ENCODE data around the gene RND1. TPM values are rescaled to one million over a fixed set of nuclear protein-coding genes. Genes with fewer than 3 reads are reported as not detected.
A peak's percentile ranks its signal among the peaks of the same experiment; 100 is the strongest.

RND1 gene
- total RNA-seq, 1 donor from 2014 or later = 0.85 TPM

DNA sequence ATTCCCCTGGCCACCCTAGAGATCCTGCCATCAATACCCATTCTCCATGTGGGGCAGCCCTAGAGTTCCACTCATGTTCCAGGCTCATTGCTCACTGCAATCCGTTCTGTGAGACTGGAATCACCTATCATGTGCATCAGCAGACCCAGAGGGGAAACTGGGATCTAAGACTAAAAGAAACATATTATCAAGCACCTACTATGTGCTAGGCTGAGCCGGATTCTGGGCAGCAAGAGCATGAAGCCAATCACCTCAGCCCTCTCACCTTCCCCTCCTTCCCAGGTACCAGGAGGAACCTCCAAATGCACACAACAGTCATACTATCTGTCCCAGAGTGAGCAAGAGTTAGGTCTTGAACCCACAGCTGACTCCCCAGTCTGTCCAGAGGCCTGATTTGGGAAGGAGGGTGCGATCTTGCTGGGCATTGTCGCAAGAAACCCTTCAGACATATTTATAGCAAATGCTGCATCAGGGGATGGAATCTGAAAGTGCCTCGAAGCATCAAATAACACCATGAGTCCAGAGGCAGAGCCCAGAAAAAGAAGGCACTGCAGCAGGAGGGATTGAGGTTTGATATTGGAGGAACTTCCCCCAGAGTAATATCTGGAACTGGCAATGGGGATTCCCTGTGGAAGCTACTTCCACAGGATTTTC is 54.1 kb downstream of the RND1 start:
- Histone ChIP-seq H3K27me3 (no peaks in the 10 kb centered on the region), H3K27ac (peak overlapping the region; percentile 19 to 41), H3K4me1 (peaks cover 9 to 22% of the 10 kb centered on the region in 2 donors), H3K9me3 (no peaks in the 10 kb centered on the region), H3K4me3 (no peak overlapping the region), H3K36me3 (no peaks in the 10 kb centered on the region)
- no peak for TF ChIP-seq CTCF (IDR thresholded peaks at IDR 0.05)
- no peak for DNase-seq (ENCODE audit: low spot score in 2 of 2)
- intact Hi-C loops (cut with DNase I) = no loop called here

DNA sequence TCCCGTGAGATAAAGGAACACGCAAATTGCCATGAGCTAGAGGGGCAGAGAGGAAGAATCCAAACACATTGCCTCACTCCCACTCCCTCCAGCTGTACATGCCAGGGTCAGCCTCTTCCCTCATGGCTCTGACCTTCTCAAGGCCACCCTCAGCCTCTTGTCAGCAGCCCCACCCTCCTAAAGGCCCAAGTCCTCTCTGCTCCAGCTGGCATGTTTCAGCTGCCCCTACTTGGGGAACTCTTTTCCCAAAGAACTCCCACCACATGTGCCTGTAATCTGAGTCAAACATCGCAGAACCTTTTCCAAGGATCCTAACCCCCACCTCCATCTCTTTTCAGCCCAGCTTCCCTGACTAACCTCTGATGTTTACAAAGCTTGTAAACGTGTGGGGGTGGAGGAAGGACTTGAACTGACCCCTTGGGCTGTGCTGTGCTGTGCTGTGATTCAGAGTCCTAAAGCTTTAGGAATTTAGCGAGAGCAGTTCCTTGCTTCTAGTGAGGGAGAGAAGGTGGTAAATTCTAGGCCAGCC is 54.7 kb downstream of the RND1 start:
- H3K27ac ChIP-seq = peak overlapping the region; percentile 19 to 41
- intact Hi-C loops (cut with DNase I) = no loop called here

GRCh38 chr12:48807981-48808380 is 57.7 kb downstream of the RND1 start:
- intact Hi-C loops (cut with DNase I) = no loop called here
- TF ChIP-seq CTCF (IDR thresholded peaks at IDR 0.05) = no peak
- H3K27me3 ChIP-seq = no peaks in the 10 kb centered on the region
- no peaks in the 10 kb centered on the region for H3K4me1 ChIP-seq
- no peaks in the 10 kb centered on the region for H3K9me3 ChIP-seq
- H3K4me3 ChIP-seq = no peak overlapping the region
- no peak for DNase-seq (ENCODE audit: low spot score in 2 of 2)
- no peak overlapping the region for H3K27ac ChIP-seq
- H3K36me3 ChIP-seq = no peaks in the 10 kb centered on the region

More for the DNA sequence above, 54.7 kb downstream of the RND1 start:
- no peak for TF ChIP-seq CTCF (IDR thresholded peaks at IDR 0.05)
- DNase-seq (ENCODE audit: low spot score in 2 of 2) = no peak
- H3K4me3 ChIP-seq = no peak overlapping the region
- H3K27me3 ChIP-seq = no peaks in the 10 kb centered on the region
- H3K36me3 ChIP-seq = no peaks in the 10 kb centered on the region
- H3K9me3 ChIP-seq = no peaks in the 10 kb centered on the region
- H3K4me1 ChIP-seq = peaks cover 5 to 16% of the 10 kb centered on the region in 2 donors

Other genes starting within 250 kb of the RND1 start
- 30.1 TPM for gene KANSL2, start 183.6 kb downstream of the RND1 start, total RNA-seq
- gene CCNT1, start 149.2 kb downstream of the RND1 start, total RNA-seq = 28.0 TPM
- 65.0 TPM for gene ADCY6, start 76.8 kb downstream of the RND1 start, total RNA-seq
- gene CACNB3, start 47.4 kb downstream of the RND1 start, total RNA-seq = 54.5 TPM
- gene DDX23, start 13.7 kb downstream of the RND1 start, total RNA-seq = 39.4 TPM
- gene FKBP11, start 59.6 kb upstream of the RND1 start, total RNA-seq = 38.8 TPM
- 68.4 TPM for gene ARF3, start 91.6 kb upstream of the RND1 start, total RNA-seq
- 0.85 TPM for gene WNT10B, start 105.9 kb upstream of the RND1 start, total RNA-seq
- not detected for gene WNT1, start 112.5 kb upstream of the RND1 start, total RNA-seq
- gene DDN, start 133.5 kb upstream of the RND1 start, total RNA-seq = not detected
- gene PRKAG1, start 152.9 kb upstream of the RND1 start, total RNA-seq = 32.8 TPM
- gene KMT2D, start 194.9 kb upstream of the RND1 start, total RNA-seq = 106 TPM
- gene RHEBL1, start 204.1 kb upstream of the RND1 start, total RNA-seq = not detected
- gene DHH, start 228.9 kb upstream of the RND1 start, total RNA-seq = 31.5 TPM
- 74.2 TPM for gene LMBR1L, start 245.0 kb upstream of the RND1 start, total RNA-seq